CD4-positive, alpha-beta T cell treated with Interleukin-2 at 100 ng/mL for 4 hours (primary cell): Measurements from ENCODE around the gene MCC.
"Not testable (repeated sequence)": the region's sequence is repeated elsewhere in the genome, so short reads cannot be mapped to it uniquely, and the experiment has no call there.

ENCODE experiments used
- DNase-seq: peaks from one replicate; pipeline ENCODE4 v3.0.0-alpha.2; 2020; ENCODE audit warnings: low spot score

Gene MCC

DNA sequence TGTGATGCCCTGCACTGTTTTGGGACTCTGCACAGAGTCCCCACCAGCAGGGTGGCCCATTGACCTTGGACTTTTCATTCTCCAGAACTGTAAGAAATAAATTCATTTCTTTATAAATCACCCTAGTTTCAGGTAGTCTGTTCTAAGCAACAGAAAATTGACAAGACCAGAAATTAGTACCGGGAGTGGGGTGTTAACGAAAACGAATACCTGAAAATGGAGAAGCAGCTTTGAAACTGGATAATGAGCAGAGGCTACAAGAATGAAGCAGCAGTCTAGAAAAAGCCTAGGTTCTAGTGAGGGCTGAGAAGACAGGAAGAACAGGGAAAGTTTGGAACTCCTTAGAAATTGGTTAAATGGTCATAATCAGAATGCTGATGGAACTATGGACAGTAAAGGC is 2.1 kb upstream of the MCC start:
- no peak for DNase-seq

DNA sequence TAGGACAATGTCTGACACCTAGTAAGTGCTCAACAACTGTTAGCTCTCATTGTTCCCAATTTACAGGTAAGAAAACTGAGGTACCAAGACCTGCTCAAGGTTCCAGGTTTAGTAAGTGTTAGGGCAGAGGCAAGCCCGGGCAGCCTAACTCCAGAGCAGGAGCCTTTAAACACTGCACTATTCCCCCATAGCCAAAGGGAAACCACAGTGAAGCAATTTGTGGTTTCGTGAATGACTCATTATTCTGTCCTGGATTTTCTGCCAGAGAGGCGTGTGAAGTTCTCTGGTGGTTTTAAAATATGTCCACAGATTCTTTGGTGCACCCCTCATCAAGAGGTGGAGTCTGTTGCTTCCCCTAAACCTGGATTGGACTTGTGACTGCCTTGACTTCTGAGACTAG is 1.0 kb upstream of the MCC start:
- DNase-seq = peak; percentile 26

DNA sequence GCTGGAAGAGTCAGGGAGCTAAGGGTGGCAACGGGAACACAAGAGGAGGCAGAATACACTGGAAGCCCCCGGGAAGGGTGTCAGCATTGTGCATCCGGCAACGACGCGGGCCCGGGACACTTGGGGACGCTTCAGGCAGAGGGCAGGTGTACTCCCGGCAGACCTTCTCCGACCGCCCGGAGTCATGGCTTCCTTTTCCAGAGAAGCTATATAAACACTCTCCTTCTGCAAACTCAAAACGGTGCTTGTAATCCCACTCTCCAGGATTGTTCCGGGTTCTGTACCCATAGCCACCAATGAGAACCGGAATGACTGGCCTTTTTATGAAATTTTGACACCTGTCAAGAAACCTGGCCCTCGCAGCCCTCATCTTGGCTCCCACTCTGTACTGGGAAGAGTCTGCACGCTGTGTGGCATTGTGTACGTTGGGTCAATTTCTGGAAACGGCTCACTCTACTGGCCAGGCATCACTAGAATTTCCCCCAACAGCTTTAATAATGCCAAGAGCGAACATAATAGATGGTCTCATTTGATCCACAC is 462 bp upstream of the MCC start:
- no peak for DNase-seq

DNA sequence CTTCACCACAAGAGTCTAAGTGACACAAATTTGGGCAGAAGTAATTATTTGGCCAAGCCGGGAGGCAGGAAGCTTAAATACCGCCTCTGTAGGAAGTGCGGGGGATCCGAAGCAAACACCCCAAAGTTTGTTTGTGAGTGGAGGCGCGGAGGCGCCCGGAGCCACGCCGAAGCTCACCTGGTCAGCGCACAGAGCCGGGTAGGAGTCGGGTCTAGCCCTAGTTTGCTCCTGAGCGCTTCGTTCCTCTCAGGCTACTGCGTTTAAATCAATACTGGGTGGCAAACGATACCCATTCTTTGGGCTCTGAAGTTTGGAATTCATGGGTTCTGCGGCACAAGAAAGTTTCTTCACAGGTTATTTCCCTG is 855 bp downstream of the MCC start:
- no peak for DNase-seq

DNA sequence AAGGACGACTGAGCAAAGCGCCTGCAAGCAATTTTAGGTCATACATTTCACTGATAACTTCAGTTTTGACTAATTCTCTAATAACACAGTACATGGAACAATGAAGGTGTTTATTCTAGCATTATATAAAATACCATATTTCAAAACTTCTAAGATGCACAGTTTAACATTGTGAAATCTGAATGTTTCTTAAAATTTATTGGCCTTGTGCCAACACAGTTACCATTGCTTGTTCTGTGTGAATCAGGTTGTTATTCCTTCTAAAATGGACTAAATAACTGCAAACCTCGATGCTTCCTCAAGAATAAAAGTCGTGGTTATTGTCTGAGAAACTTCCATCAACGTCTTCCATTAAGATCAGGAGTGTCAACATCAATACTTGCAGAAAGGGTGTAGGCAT is 8.0 kb downstream of the MCC start:
- no peak for DNase-seq

GRCh38 chr5:113478691-113479090 is 9.6 kb downstream of the MCC start:
- no peak for DNase-seq

GRCh38 chr5:113474100-113474728 is 14.0 kb downstream of the MCC start:
- no peak for DNase-seq

- DNase-seq = no peak
Observed at GRCh38 chr5:113463032-113463431, 25.2 kb downstream of the MCC start.

DNA sequence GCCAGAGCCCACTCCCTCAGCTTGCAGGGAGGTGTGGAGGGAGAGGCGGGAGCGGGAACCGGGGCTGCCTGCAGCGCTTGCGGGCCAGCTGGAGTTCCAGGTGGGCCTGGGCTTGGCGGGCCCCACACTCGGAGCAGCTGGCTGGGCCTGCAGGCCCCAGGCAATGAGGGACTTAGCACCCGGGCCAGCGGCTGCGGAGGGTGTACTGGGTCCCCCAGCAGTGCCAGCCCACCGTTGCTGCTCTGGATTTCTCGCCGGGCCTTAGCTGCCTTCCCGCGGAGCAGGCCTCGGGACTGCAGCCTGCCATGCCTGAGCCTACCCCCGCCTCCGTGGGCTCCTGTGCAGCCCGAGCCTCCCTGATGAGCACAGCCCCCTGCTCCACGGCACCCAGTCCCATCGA is 31.1 kb downstream of the MCC start:
- DNase-seq = not testable (repeated sequence)

DNA sequence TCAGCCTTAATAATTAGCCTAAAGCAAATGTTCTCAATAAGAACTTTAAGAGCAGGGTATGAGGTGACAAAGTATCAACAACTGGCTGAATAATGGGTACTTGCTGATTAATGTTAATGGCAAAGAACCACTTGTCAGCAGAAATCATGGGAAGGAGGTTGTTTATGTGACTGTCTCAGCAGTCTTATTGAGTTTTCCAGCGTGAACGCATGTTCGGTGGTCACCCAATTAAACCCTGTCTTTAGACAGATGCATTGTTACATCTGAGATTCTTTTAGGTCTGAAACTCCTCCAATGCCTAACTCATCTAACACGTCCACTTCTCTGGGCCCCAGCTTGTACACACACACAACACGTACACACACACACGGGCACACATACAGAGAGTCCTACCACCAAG is 35.3 kb downstream of the MCC start:
- no peak for DNase-seq

- DNase-seq = no peak
Observed at GRCh38 chr5:113451797-113452196, 36.5 kb downstream of the MCC start.

GRCh38 chr5:113450929-113451328 is 37.3 kb downstream of the MCC start:
- no peak for DNase-seq

DNA sequence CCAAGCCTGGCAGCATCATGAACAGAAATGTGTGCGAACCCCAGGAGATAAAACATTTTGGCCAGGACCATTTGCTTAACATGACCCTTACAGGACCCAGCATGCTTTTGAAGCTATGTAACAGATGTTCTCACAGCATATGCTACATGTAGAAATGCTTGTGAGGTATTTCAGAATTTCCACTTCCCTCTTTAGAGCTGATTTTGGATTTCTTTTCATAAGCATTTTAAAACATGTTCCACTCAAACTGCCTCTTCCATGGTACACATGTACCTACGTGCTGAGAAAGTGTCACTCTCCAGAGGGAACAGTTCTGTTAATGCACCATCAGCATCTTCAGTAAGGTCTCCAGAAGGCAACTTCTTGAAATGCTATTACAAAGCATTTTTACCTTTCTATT is 37.8 kb downstream of the MCC start:
- DNase-seq = no peak

- DNase-seq = no peak
Observed at GRCh38 chr5:113448252-113448651, 40.0 kb downstream of the MCC start.

- no peak for DNase-seq
Observed at GRCh38 chr5:113447498-113448050, 40.7 kb downstream of the MCC start.

DNA sequence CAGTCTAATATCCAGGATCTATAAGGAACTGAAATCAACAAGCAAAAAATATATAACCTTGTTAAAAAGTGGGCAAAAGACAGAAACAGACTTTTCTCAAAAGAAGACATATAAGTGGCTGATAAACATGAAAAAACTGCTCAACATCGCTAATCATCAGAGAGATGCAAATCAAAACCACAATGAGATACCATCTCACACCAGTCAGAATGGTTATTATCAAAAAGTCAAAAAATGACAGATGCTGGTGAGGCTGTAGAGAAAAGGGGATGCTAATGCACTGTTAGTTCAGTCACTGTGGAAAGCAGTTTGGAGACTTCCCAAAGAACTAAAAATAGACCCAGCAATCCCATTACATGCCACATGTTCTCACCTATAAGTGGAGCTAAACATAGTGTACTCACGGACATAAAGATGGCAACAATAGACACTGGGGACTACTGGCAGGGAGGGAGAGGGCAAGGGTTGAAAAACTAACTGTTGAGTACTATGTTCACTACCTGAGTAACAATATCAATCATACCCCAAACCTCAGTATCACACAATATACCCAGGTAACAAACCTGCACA is 41.8 kb downstream of the MCC start:
- no peak for DNase-seq

DNA sequence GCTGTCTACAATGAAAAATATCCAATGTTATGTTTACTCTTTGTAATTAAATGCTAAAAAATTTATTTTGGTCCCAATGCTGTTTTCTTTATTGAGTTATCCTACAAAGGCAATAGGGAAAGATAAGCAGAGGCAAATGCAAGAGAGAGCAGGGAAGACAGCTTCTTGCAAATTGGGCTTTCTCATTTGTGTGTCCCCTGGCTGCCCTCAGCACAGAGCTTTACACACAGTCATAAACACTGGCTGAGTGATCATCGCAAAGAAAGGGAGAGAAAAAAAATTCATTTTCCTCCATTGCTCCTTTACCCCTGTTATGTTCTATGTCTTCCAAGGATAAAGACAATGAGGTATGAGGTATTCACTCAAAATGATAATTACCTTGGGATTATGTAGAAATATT is 51.1 kb downstream of the MCC start:
- no peak for DNase-seq

DNA sequence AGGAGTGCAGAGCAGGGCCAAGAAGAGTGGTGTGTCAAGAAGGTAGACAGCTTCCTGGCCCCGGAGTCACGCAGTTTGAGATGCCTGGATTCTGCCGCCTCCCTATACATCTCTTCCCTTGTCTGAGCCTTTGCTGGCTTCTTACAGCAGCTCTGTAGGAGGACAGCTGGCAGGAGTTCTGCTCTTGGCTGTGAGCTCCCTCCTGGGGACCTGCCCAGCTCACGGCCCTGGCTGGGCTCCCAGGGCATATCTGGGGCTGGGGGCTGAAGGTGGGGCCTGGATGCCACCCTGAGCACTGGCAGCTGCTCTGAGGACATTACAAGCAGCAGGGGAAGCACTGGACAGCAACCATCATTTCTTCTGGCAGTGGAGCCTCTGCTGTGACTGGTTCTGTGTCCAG is 52.7 kb downstream of the MCC start:
- DNase-seq = no peak

DNA sequence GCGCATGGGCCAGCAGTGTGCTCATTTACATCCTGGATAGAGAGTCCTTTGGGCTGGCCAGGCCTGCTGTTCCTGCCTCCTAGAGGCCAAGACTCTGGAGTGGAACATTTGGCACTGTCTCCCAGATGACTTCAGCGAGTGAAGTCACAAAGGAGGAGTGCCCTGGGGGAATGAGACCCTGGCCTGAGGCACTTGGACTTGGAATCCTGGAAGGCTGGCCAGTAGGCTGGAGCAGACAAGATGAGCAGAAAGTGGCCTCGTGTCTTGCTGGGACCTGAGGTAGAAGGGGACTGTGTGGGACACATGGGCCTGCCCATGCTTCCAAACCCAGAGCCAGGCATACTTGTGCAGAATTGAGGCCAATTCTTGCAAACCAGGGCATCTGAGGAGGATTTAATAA is 53.4 kb downstream of the MCC start, which contains the start of gene TSSK1B:
TSSK1B (minus strand) TSS at position 101 of the 400 bp plus-strand sequence. CDS start 150 bp downstream, outside the sequence.
- no peak for DNase-seq

DNA sequence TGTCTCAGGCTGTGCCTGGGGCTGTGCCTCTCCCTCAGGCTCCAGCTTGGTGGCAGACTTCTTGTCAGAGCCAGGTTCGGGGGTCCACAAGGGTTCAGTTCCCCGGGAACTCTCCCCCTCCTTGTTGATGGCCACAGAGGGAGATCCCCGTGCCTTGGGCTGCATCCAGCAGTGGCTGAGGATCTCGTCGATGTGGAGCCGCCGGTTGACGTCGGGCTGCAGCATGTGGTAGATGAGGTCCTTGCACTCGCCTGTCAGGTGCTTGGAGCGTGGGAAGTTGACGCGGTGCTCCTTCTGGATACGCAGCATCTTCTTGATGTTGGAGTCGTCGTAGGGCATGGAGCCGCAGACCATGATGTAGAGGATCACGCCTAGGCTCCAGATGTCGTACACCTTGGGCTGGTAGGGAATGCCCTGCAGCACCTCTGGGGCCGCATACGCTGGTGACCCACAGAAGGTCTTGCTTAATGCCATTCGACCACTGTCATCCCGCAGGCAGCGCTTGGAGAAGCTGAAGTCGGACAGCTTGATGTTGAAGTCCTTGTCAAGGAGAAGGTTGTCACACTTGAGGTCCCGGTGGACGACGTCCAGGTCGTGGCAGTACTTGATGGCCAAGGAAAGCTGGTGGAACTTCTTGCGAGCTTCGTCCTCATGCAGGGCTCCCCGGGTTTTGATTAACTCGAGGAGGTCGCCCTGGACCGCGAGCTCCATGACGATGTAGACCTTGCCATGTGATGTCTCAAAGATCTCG is 54.2 kb downstream of the MCC start:
- DNase-seq = no peak

DNA sequence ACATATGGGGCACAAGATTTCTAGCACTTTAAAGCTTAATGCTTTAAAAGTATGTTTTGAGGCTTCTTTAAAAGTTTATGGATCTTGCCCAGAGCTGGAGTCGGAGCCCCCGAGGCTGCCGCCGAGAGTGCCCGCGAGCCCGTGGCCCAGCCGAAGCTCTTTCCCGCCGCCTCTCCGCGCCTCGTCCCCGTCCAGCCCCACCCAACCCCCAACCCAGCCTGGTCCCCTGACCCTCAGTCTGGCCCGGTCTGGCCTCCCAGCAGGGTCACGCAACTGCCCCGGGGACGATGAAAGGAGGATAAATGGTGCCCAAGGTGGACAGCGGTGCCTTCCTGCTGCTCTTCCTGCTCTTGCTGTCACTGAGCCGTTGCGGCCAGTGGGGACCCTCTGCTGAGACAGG is 55.2 kb downstream of the MCC start:
- no peak for DNase-seq

GRCh38 chr5:113427871-113428574 is 60.2 kb downstream of the MCC start:
- no peak for DNase-seq
